ENCODE results near the gene C15orf39.
"Not testable (repeated sequence)": the region's sequence is repeated elsewhere in the genome, so short reads cannot be mapped to it uniquely, and the experiment has no call there.

The C15orf39 gene

DNA sequence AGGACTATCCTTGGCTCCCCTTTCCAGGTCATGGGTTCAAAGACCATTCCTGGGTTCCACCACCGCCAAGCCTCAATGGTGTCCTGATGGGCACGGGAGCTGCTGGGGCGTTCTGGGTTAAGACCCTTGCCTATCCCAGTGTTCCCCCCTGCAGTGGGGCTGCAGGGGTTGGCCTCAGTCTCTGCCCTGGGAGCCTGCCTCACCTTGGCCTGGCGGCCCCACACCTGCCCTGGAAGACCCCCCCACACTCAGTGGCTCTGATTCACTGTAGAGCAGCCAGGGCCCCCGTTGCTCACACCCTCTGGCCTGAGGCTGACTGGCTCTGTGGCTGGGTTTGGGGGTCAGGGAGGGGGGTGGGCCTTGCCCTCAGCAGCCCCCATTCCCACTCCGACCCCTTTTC is 22.0 kb downstream of the C15orf39 start:
- Histone ChIP-seq H3K9me3 (ENCODE audit: low read length) (no peaks in the 10 kb centered on the region), H3K4me2 (ENCODE audit: low read length) (no peak overlapping the region), H3K36me3 (ENCODE audit: insufficient read depth, low read length) (no peaks in the 10 kb centered on the region), H3K9ac (ENCODE audit: low read length) (no peak overlapping the region), H4K20me1 (ENCODE audit: insufficient read depth, low read length) (no peaks in the 10 kb centered on the region), H3F3A (ENCODE audit: insufficient read depth, low read length) (no peaks in the 10 kb centered on the region), H3K27me3 (ENCODE audit: insufficient read depth, low read length) (no peaks in the 10 kb centered on the region), H3K4me1 (ENCODE audit: insufficient read depth, low read length, severe bottlenecking) (peaks cover 6% of the 10 kb centered on the region), H2AFZ (ENCODE audit: low read length) (no peak overlapping the region), H3K79me2 (ENCODE audit: insufficient read depth, low read length) (no peaks in the 10 kb centered on the region), H3K4me3 (ENCODE audit: low read depth, low read length, poor library complexity, severe bottlenecking) (no peak overlapping the region), H3K9me2 (ENCODE audit: low read depth, low read length) (no peaks in the 10 kb centered on the region), H3K27ac (ENCODE audit: low read depth, low read length, poor library complexity, severe bottlenecking) (no peak overlapping the region)
- TF ChIP-seq, protein P1, sequence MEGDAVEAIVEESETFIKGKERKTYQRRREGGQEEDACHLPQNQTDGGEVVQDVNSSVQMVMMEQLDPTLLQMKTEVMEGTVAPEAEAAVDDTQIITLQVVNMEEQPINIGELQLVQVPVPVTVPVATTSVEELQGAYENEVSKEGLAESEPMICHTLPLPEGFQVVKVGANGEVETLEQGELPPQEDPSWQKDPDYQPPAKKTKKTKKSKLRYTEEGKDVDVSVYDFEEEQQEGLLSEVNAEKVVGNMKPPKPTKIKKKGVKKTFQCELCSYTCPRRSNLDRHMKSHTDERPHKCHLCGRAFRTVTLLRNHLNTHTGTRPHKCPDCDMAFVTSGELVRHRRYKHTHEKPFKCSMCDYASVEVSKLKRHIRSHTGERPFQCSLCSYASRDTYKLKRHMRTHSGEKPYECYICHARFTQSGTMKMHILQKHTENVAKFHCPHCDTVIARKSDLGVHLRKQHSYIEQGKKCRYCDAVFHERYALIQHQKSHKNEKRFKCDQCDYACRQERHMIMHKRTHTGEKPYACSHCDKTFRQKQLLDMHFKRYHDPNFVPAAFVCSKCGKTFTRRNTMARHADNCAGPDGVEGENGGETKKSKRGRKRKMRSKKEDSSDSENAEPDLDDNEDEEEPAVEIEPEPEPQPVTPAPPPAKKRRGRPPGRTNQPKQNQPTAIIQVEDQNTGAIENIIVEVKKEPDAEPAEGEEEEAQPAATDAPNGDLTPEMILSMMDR (IDR thresholded peaks at IDR 0.05; ENCODE audit: low read length), result no peak
- TF ChIP-seq EZH2 (IDR thresholded peaks at IDR 0.05; ENCODE audit: borderline replicate concordance, low read length), result no peak

DNA sequence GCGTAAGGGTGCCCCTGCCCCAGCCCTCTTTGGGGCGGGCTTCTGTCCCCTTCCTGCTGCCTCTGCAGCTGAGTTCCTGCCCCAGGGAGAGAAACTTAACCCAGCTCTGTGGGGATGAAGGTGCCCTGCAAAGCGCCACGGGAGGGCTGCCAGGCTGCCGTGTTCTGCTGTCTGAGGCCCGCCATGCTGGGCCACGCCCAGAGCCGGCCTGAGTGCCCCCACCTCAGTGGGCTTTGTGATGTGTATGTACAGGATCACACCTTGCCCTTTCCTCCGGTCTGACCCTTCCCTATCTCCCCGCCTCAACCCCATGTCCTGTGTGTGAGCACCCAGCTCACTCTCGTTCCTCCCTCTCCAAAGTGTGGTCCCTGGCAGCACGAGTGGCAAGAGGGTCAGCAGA is 22.6 kb downstream of the C15orf39 start:
- H3K9me2 ChIP-seq (ENCODE audit: low read depth, low read length), result no peaks in the 10 kb centered on the region
- peaks cover 4% of the 10 kb centered on the region for H3K4me1 ChIP-seq (ENCODE audit: insufficient read depth, low read length, severe bottlenecking)
- H3K4me3 ChIP-seq (ENCODE audit: low read depth, low read length, poor library complexity, severe bottlenecking), result no peak overlapping the region
- H3K36me3 ChIP-seq (ENCODE audit: insufficient read depth, low read length), result no peaks in the 10 kb centered on the region
- H3K79me2 ChIP-seq (ENCODE audit: insufficient read depth, low read length), result no peaks in the 10 kb centered on the region
- H3K27ac ChIP-seq (ENCODE audit: low read depth, low read length, poor library complexity, severe bottlenecking), result no peak overlapping the region
- H3F3A ChIP-seq (ENCODE audit: insufficient read depth, low read length), result no peaks in the 10 kb centered on the region
- no peak overlapping the region for H3K4me2 ChIP-seq (ENCODE audit: low read length)
- H3K9ac ChIP-seq (ENCODE audit: low read length), result no peak overlapping the region
- no peak overlapping the region for H2AFZ ChIP-seq (ENCODE audit: low read length)
- no peaks in the 10 kb centered on the region for H3K27me3 ChIP-seq (ENCODE audit: insufficient read depth, low read length)
- no peaks in the 10 kb centered on the region for H4K20me1 ChIP-seq (ENCODE audit: insufficient read depth, low read length)
- TF ChIP-seq EZH2 (IDR thresholded peaks at IDR 0.05; ENCODE audit: borderline replicate concordance, low read length), result no peak
- H3K9me3 ChIP-seq (ENCODE audit: low read length), result no peaks in the 10 kb centered on the region

DNA sequence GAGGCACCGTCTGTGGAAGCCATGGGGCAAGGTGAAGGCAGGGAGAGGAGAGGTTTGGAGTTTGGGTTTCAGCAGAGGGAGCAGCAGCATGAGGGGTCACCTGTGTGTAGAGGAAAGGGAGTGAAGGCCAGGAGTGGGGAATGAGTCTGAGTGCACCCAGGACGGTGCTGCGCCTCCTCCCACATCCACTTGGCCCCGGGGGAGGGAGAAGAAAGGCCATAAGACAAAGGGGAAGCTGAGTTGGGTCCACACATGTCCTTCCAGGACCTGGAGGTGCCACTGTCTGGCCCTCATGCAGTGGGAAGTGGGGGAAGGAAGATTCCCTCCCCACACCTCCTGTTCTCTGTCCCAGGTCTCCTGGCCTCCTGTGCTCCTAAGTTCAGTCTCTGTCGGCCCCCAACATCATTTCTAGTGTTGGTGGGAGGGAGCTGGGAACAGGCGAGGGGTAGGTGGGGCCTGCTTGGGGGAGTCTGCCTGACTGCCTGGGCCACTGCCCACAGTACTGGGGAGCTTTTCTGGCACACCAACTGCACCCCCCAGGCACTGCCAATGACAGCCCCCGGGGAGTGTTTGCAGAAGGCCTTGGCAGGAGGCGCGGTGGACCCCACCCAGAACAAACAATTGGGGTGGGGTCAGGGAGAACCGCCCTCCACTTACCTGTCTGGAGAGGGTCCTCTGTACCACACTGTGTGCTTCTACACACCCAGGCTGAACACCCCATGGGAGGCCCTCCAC is 23.6 kb downstream of the C15orf39 start:
- H3K4me1 ChIP-seq (ENCODE audit: insufficient read depth, low read length, severe bottlenecking); H2AFZ ChIP-seq (ENCODE audit: low read length); H3K27ac ChIP-seq (ENCODE audit: low read depth, low read length, poor library complexity, severe bottlenecking); H3F3A ChIP-seq (ENCODE audit: insufficient read depth, low read length); H3K27me3 ChIP-seq (ENCODE audit: insufficient read depth, low read length); H3K79me2 ChIP-seq (ENCODE audit: insufficient read depth, low read length); H3K9me2 ChIP-seq (ENCODE audit: low read depth, low read length); H3K36me3 ChIP-seq (ENCODE audit: insufficient read depth, low read length); H3K4me2 ChIP-seq (ENCODE audit: low read length); H3K4me3 ChIP-seq (ENCODE audit: low read depth, low read length, poor library complexity, severe bottlenecking); H4K20me1 ChIP-seq (ENCODE audit: insufficient read depth, low read length); H3K9me3 ChIP-seq (ENCODE audit: low read length); H3K9ac ChIP-seq (ENCODE audit: low read length): not testable (repeated sequence)

DNA sequence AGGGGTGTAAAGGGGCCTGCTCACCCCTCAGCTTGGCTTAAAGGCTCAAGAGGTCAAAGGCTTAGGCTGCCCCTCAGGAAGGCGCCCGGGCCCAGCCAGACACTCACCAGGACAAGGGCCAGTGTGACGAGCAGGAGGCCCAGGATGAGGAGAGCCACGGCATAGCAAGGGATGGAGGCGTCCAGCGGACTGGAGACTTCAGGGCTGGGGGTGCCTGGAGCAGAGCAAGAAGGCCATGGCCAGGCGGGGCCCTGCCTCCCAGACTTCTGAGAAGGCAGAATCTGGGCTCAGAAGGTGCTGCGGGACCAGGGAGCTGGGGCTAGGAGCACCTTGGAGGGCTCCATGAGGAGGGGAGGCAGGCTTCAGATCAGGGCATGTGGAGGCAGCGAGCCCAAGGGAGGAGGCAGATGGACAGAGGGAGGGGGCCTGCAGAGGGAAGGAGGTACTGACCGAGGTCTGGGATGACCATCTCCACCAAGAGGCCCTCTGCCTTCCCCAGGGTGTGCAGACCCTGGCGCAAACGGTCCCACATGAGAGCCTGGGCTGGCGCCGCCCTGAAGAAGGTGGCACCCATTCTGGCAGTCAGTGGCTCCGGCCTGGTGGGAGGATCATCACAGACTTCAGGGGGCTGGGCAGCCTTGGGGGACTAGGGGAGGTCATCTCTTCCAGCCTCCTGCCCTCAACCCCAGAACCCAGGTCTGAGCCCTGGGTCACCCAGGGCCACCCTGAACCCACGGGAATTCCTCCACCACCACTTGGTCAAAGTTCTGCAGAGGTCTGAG is 24.5 kb downstream of the C15orf39 start:
- Histone ChIP-seq H3K27me3 (ENCODE audit: insufficient read depth, low read length) (no peaks in the 10 kb centered on the region), H3K79me2 (ENCODE audit: insufficient read depth, low read length) (no peaks in the 10 kb centered on the region), H3K9me3 (ENCODE audit: low read length) (no peaks in the 10 kb centered on the region), H3K4me2 (ENCODE audit: low read length) (no peak overlapping the region), H3K4me3 (ENCODE audit: low read depth, low read length, poor library complexity, severe bottlenecking) (no peak overlapping the region), H3K9me2 (ENCODE audit: low read depth, low read length) (no peaks in the 10 kb centered on the region), H4K20me1 (ENCODE audit: insufficient read depth, low read length) (no peaks in the 10 kb centered on the region), H3K9ac (ENCODE audit: low read length) (no peak overlapping the region), H3K4me1 (ENCODE audit: insufficient read depth, low read length, severe bottlenecking) (no peaks in the 10 kb centered on the region), H3F3A (ENCODE audit: insufficient read depth, low read length) (no peaks in the 10 kb centered on the region), H2AFZ (ENCODE audit: low read length) (no peak overlapping the region), H3K27ac (ENCODE audit: low read depth, low read length, poor library complexity, severe bottlenecking) (no peak overlapping the region), H3K36me3 (ENCODE audit: insufficient read depth, low read length) (no peaks in the 10 kb centered on the region)
- no peak for TF ChIP-seq EZH2 (IDR thresholded peaks at IDR 0.05; ENCODE audit: borderline replicate concordance, low read length)
- TF ChIP-seq, protein P1 (IDR thresholded peaks at IDR 0.05; ENCODE audit: low read length), result no peak

DNA sequence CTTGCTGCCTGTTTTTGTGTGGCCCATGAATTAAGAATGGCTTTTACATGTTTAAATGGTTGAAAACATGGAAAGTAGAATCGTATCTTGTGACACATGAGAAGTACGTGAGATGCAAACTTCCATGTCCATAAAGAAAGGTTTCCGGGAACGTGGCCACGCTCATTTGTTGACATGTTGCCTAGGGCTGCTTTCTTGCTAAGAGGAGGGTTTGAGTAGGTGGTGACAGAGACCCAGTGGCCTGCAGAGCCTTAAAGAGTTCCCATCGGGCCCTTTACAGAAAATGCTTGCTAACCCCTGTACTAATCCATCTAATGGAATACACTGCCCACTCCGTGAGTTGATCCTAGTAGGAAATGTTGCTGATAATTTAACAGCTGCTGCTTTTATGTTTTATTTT is 25.4 kb downstream of the C15orf39 start:
- H3K4me3 ChIP-seq (ENCODE audit: low read depth, low read length, poor library complexity, severe bottlenecking); H3K9ac ChIP-seq (ENCODE audit: low read length); H3F3A ChIP-seq (ENCODE audit: insufficient read depth, low read length); H3K27ac ChIP-seq (ENCODE audit: low read depth, low read length, poor library complexity, severe bottlenecking); H3K9me3 ChIP-seq (ENCODE audit: low read length); H3K79me2 ChIP-seq (ENCODE audit: insufficient read depth, low read length); H4K20me1 ChIP-seq (ENCODE audit: insufficient read depth, low read length); H2AFZ ChIP-seq (ENCODE audit: low read length); H3K9me2 ChIP-seq (ENCODE audit: low read depth, low read length); H3K4me1 ChIP-seq (ENCODE audit: insufficient read depth, low read length, severe bottlenecking); H3K36me3 ChIP-seq (ENCODE audit: insufficient read depth, low read length); H3K4me2 ChIP-seq (ENCODE audit: low read length); H3K27me3 ChIP-seq (ENCODE audit: insufficient read depth, low read length): not testable (repeated sequence)

Data from OCI-LY1 (cell line).